ENCODE results near the gene MYH14.

The MYH14 gene

GRCh38 chr19:50300814-50301606, 97.6 kb downstream of the MYH14 start:
- TF ChIP-seq CTCF (IDR thresholded peaks at IDR 0.05; ENCODE audit: low read depth, low read length, missing control alignments), result no peak
- H3K27ac ChIP-seq, result peak overlapping the region; percentile 7
- H3K27me3 ChIP-seq (replicated peaks), result no peaks in the 10 kb centered on the region
- peak; percentile 76 for DNase-seq
- in situ Hi-C loops (cut with HindIII; ENCODE audit: low pct_ligation_motif_present, low sequenced_read_pairs), result no loop called here
- no peak overlapping the region for H3K4me3 ChIP-seq (ENCODE audit: low read depth, low read length)
- no peaks in the 10 kb centered on the region for H3K36me3 ChIP-seq (replicated peaks)

GRCh38 chr19:50301607-50301971, 98.2 kb downstream of the MYH14 start:
- Histone ChIP-seq H3K27ac (no peak overlapping the region), H3K36me3 (replicated peaks) (no peaks in the 10 kb centered on the region), H3K27me3 (replicated peaks) (no peaks in the 10 kb centered on the region), H3K4me3 (ENCODE audit: low read depth, low read length) (no peak overlapping the region)
- in situ Hi-C loops (cut with HindIII; ENCODE audit: low pct_ligation_motif_present, low sequenced_read_pairs), result no loop called here
- no peak for TF ChIP-seq CTCF (IDR thresholded peaks at IDR 0.05; ENCODE audit: low read depth, low read length, missing control alignments)
- DNase-seq, result no peak

- TF ChIP-seq CTCF (IDR thresholded peaks at IDR 0.05; ENCODE audit: low read depth, low read length, missing control alignments), result no peak
- no peaks in the 10 kb centered on the region for H3K27me3 ChIP-seq (replicated peaks)
- no peak overlapping the region for H3K4me3 ChIP-seq (ENCODE audit: low read depth, low read length)
- DNase-seq, result no peak
- no peaks in the 10 kb centered on the region for H3K36me3 ChIP-seq (replicated peaks)
- H3K27ac ChIP-seq, result no peak overlapping the region
- in situ Hi-C loops (cut with HindIII; ENCODE audit: low pct_ligation_motif_present, low sequenced_read_pairs), result no loop called here
Measured at GRCh38 chr19:50303558-50303957, 100.1 kb downstream of the MYH14 start.

GRCh38 chr19:50308991-50309390, 105.6 kb downstream of the MYH14 start:
- no peak for TF ChIP-seq CTCF (IDR thresholded peaks at IDR 0.05; ENCODE audit: low read depth, low read length, missing control alignments)
- H3K36me3 ChIP-seq (replicated peaks), result no peaks in the 10 kb centered on the region
- no peak overlapping the region for H3K27ac ChIP-seq
- no peak for DNase-seq
- H3K4me3 ChIP-seq (ENCODE audit: low read depth, low read length), result no peak overlapping the region
- H3K27me3 ChIP-seq (replicated peaks), result peaks cover 17% of the 10 kb centered on the region
- in situ Hi-C loops (cut with HindIII; ENCODE audit: low pct_ligation_motif_present, low sequenced_read_pairs), result no loop called here

GRCh38 chr19:50309396-50310125, 106.1 kb downstream of the MYH14 start:
- no peak for DNase-seq
- H3K27me3 ChIP-seq (replicated peaks), result peaks cover 20% of the 10 kb centered on the region

More at GRCh38 chr19:50309396-50310125, 106.1 kb downstream of the MYH14 start:
- no peak overlapping the region for H3K27ac ChIP-seq
- in situ Hi-C loops (cut with HindIII; ENCODE audit: low pct_ligation_motif_present, low sequenced_read_pairs), result no loop called here
- no peak for TF ChIP-seq CTCF (IDR thresholded peaks at IDR 0.05; ENCODE audit: low read depth, low read length, missing control alignments)
- no peak overlapping the region for H3K4me3 ChIP-seq (ENCODE audit: low read depth, low read length)
- no peaks in the 10 kb centered on the region for H3K36me3 ChIP-seq (replicated peaks)
